Gastroesophageal sphincter (tissue), 3 donors: ENCODE data around the gene MYPN.

Experiments
- POLR2A ChIP-seq, 2 donors: fragments of 450-650 bp; IDR thresholded peaks; one replicate each; pipeline ENCODE4 v1.6.1; 2017; ENCODE audit warnings: antibody characterized with exemption in 2 of 2, mild to moderate bottlenecking in 2 of 2, moderate library complexity in 1 of 2
- TF ChIP-seq, protein P1 (sequence below), 4 experiments: fragments of 200-600 bp in 2 of 4; fragments of 450-650 bp in 2 of 4; sonication (generic) in 1 of 4; IDR thresholded peaks; one replicate each; pipeline ENCODE4 v1.5.1; 2017 to 2019; ENCODE audit warnings: antibody characterized with exemption in 4 of 4, mild to moderate bottlenecking in 2 of 4, moderate library complexity in 2 of 4

DNA sequence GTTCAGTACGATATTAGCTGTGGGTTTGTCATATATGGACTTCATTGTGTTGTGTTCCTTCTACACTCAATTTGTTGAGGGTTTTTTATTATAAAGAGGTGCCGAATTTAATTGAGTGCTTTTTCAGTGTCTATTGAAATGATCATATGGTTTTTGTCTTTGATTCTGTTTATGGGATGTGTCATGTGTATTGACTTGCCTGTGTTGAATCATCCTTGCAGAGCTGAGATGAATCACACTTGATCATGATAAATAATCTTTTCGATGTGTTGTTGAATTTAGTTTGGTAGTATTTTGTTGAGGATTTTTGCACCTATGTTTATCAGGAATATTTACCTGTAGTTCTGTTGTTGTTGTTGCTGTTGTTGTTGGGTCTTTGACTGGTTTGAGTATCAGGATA lies 82.8 kb downstream of the MYPN start:
- TF ChIP-seq POLR2A (IDR thresholded peaks at IDR 0.05): no peak
- TF ChIP-seq, protein P1, sequence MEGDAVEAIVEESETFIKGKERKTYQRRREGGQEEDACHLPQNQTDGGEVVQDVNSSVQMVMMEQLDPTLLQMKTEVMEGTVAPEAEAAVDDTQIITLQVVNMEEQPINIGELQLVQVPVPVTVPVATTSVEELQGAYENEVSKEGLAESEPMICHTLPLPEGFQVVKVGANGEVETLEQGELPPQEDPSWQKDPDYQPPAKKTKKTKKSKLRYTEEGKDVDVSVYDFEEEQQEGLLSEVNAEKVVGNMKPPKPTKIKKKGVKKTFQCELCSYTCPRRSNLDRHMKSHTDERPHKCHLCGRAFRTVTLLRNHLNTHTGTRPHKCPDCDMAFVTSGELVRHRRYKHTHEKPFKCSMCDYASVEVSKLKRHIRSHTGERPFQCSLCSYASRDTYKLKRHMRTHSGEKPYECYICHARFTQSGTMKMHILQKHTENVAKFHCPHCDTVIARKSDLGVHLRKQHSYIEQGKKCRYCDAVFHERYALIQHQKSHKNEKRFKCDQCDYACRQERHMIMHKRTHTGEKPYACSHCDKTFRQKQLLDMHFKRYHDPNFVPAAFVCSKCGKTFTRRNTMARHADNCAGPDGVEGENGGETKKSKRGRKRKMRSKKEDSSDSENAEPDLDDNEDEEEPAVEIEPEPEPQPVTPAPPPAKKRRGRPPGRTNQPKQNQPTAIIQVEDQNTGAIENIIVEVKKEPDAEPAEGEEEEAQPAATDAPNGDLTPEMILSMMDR (IDR thresholded peaks at IDR 0.05): no peak
